MCF 10A (cell line): ENCODE results near the gene DPP6. TPM values are rescaled to one million over a fixed set of nuclear protein-coding genes. Genes with fewer than 3 reads are reported as not detected.

Source experiments
- BruUV-seq: library from RNA; stranded (reverse); fragments of 400-500 nt; replicated peaks from 2 replicates; lab custom pipeline; 2021; lab: Mats Ljungman, UMichigan
- CTCF ChIA-PET: fragments of 300-600 bp; sonication (Branson Sonifier 250); formaldehyde crosslinking; extraction: SDS; loops from one replicate; lab custom pipeline; 2021; ENCODE audit warnings: antibody characterized with exemption, inconsistent platforms; lab: Yijun Ruan, JAX
- POLR2A ChIA-PET: fragments of 300-600, 350-650 bp; sonication (Branson Sonifier 250); formaldehyde crosslinking; extraction: SDS; loops from one replicate; lab custom pipeline; 2020; ENCODE audit warnings: antibody characterized with exemption, inconsistent platforms; lab: Yijun Ruan, JAX
- DNase-seq: peaks from one replicate; pipeline ENCODE4 v3.0.0-alpha.2; 2018; ENCODE audit not compliant: unreplicated experiment
- H3K27ac Mint-ChIP-seq: one replicate; pipeline ENCODE4 v1.8.0; 2022; ENCODE audit warnings: mild to moderate bottlenecking, low read depth, mixed read lengths; ENCODE audit not compliant: unreplicated experiment
- H3K27me3 Mint-ChIP-seq: one replicate; pipeline ENCODE4 v1.8.0; 2022; ENCODE audit warnings: mixed read lengths; ENCODE audit not compliant: insufficient read depth, unreplicated experiment
- H3K36me3 Mint-ChIP-seq: one replicate; pipeline ENCODE4 v1.8.0; 2022; ENCODE audit warnings: mild to moderate bottlenecking, moderate library complexity, mixed read lengths; ENCODE audit not compliant: insufficient read depth, unreplicated experiment
- H3K4me1 Mint-ChIP-seq: one replicate; pipeline ENCODE4 v1.8.0; 2022; ENCODE audit warnings: mixed read lengths; ENCODE audit not compliant: insufficient read depth, unreplicated experiment
- H3K4me3 Mint-ChIP-seq: one replicate; pipeline ENCODE4 v1.8.0; 2022; ENCODE audit warnings: mild to moderate bottlenecking, moderate library complexity, mixed read lengths; ENCODE audit not compliant: unreplicated experiment
- H3K9me3 Mint-ChIP-seq: one replicate; pipeline ENCODE4 v1.8.0; 2022; ENCODE audit warnings: mixed read lengths; ENCODE audit not compliant: unreplicated experiment
- CTCF ChIP-seq: fragments of 200-600 bp; IDR thresholded peaks from one replicate; pipeline ENCODE4 v1.8.0; 2022; ENCODE audit warnings: antibody characterized with exemption, mild to moderate bottlenecking; ENCODE audit not compliant: unreplicated experiment
- intact Hi-C: fragments of 100-400 bp; cut with micrococcal nuclease; formaldehyde crosslinking; loops from 2 replicates; pipeline ENCODE4 v1.14.1; 2022
- total RNA-seq: library from RNA; stranded (reverse); gene quantifications from 2 replicates; pipeline ENCODE4 v1.2.3, GENCODE V29; 2022

Gene DPP6
- total RNA-seq, 1 experiment from 2014 or later = not detected

- Mint-ChIP-seq H3K36me3 (no peaks in the 10 kb centered on the region), H3K4me1 (no peaks in the 10 kb centered on the region), H3K27ac (no peak overlapping the region), H3K4me3 (no peak overlapping the region), H3K27me3 (no peaks in the 10 kb centered on the region), H3K9me3 (peaks cover 15% of the 10 kb centered on the region)
- ChIA-PET POLR2A (no interaction called here), CTCF (interaction anchor here (0.6 kb wide), 1 partner anchor 10 kb away, joined by 3 read pairs; no protein-coding TSS in a partner anchor)
- TF ChIP-seq CTCF = no peak
- DNase-seq = no peak
- BruUV-seq = no TSS peak
- intact Hi-C loops = no loop called here
Observed at GRCh38 chr7:154610903-154611302, 558.7 kb downstream of the DPP6 start.

GRCh38 chr7:154613811-154614210 is 561.6 kb downstream of the DPP6 start:
- Mint-ChIP-seq H3K9me3 (peaks cover 24% of the 10 kb centered on the region), H3K36me3 (peaks cover 4% of the 10 kb centered on the region), H3K4me1 (no peaks in the 10 kb centered on the region), H3K27ac (no peak overlapping the region), H3K4me3 (no peak overlapping the region), H3K27me3 (no peaks in the 10 kb centered on the region)
- POLR2A ChIA-PET = no interaction called here
- no peak for DNase-seq
- BruUV-seq = no TSS peak
- CTCF ChIA-PET = interaction anchor here (0.7 to 1.9 kb wide), 4 partner anchors 26 to 314 kb away, joined by 3 to 5 read pairs (median 4); no protein-coding TSS in a partner anchor
- intact Hi-C loops = no loop called here
- no peak for TF ChIP-seq CTCF

GRCh38 chr7:154620141-154620755 is 568.0 kb downstream of the DPP6 start:
- no peaks in the 10 kb centered on the region for H3K27me3 Mint-ChIP-seq
- no peak overlapping the region for H3K27ac Mint-ChIP-seq
- H3K9me3 Mint-ChIP-seq = peaks cover 41% of the 10 kb centered on the region

GRCh38 chr7:154623399-154623798 is 571.2 kb downstream of the DPP6 start:
- H3K27ac Mint-ChIP-seq = no peak overlapping the region
- H3K4me3 Mint-ChIP-seq = no peak overlapping the region
- intact Hi-C loops = no loop called here
- no peaks in the 10 kb centered on the region for H3K4me1 Mint-ChIP-seq
- DNase-seq = no peak
- H3K27me3 Mint-ChIP-seq = no peaks in the 10 kb centered on the region
- H3K9me3 Mint-ChIP-seq = peaks cover 41% of the 10 kb centered on the region
- ChIA-PET POLR2A (no interaction called here), CTCF (no interaction called here)
- peaks cover 6% of the 10 kb centered on the region for H3K36me3 Mint-ChIP-seq
- no peak for TF ChIP-seq CTCF
- BruUV-seq = no TSS peak

More at GRCh38 chr7:154620141-154620755, 568.0 kb downstream of the DPP6 start:
- CTCF ChIA-PET = interaction anchor here (0.6 kb wide), 1 partner anchor 24 kb away, joined by 3 read pairs; no protein-coding TSS in a partner anchor
- TF ChIP-seq CTCF = no peak
- intact Hi-C loops = no loop called here
- no peak for DNase-seq
- Mint-ChIP-seq H3K4me1 (no peaks in the 10 kb centered on the region), H3K36me3 (peaks cover 9% of the 10 kb centered on the region), H3K4me3 (no peak overlapping the region)
- POLR2A ChIA-PET = no interaction called here
- no TSS peak for BruUV-seq
